ENCODE data around the gene COL23A1. TPM values are rescaled to one million over a fixed set of nuclear protein-coding genes. Genes with fewer than 3 reads are reported as not detected.

The COL23A1 gene
- total and polyA plus RNA-seq, 2 of the 13 experiments (the other 11 are each of a cell fraction or from before 2014, with no cell fraction given), result not detected

GRCh38 chr5:178252258-178252657 lies 337.9 kb downstream of the COL23A1 start:
- H3K4me2 ChIP-seq (ENCODE audit: low read depth, low read length), result no peak overlapping the region
- ChIA-PET CTCF (ENCODE audit: low intra/inter-chr PET ratio, low total read pairs) (no interaction called here), POLR2A (no interaction called here)
- no peak overlapping the region for H3K9ac ChIP-seq (ENCODE audit: insufficient read depth, low read depth, low read length)
- H3K9me3 ChIP-seq (ENCODE audit: low read length), result no peaks in the 10 kb centered on the region
- no peaks in the 10 kb centered on the region for H4K20me1 ChIP-seq (ENCODE audit: insufficient read depth, low read length)
- no TSS peak for BruUV-seq (replicated peaks)
- 40% methylated on average over 8 of the region's 8 CpGs for WGBS (ENCODE audit: low lambda C conversion rate)
- H3K27ac ChIP-seq (ENCODE audit: extremely low read length, insufficient read depth, low read length), result no peak overlapping the region
- in situ Hi-C loops (cut with HindIII; ENCODE audit: extremely low pct_ligation_motif_present, low pct_unique_long_range_greater_than_20kb) (no loop called here), intact Hi-C loops (cut with micrococcal nuclease; ENCODE audit: unreplicated experiment) (no loop called here)
- no peak for DNase-seq (ENCODE audit: low spot score)
- no peak overlapping the region for H3K4me3 ChIP-seq (replicated peaks in 1 of 3; ENCODE audit: insufficient read depth in 1 of 3, low read depth in 2 of 3, low read length in 3 of 3)
- H3K36me3 ChIP-seq (replicated peaks in 1 of 2; ENCODE audit: control insufficient read depth in 1 of 2, insufficient read depth in 2 of 2, low read length in 2 of 2), result no peaks in the 10 kb centered on the region
- TF ChIP-seq ZNF263 (CRISPR knock-in tag; IDR thresholded peaks at IDR 0.05) (no peak), SCMH1 (CRISPR knock-in tag; IDR thresholded peaks at IDR 0.05; ENCODE audit: borderline replicate concordance) (no peak), ZNF326 (CRISPR knock-in tag; IDR thresholded peaks at IDR 0.05; ENCODE audit: borderline replicate concordance) (no peak), BRD4 (CRISPR knock-in tag; IDR thresholded peaks at IDR 0.05) (no peak), ELF1 (CRISPR knock-in tag; IDR thresholded peaks at IDR 0.05) (no peak), RARA (CRISPR knock-in tag; IDR thresholded peaks at IDR 0.05) (no peak), NBN (conservative IDR thresholded peaks at IDR 0.05) (no peak), RXRB (CRISPR knock-in tag; IDR thresholded peaks at IDR 0.05; ENCODE audit: borderline replicate concordance) (no peak), ZNF781 (CRISPR knock-in tag; IDR thresholded peaks at IDR 0.05; ENCODE audit: borderline replicate concordance, not compliant biosample characterization) (no peak), TEAD2 (CRISPR knock-in tag; IDR thresholded peaks at IDR 0.05) (no peak), FOSL2 (CRISPR knock-in tag; IDR thresholded peaks at IDR 0.05) (no peak), PCBP2 (optimal IDR thresholded peaks at IDR 0.05; ENCODE audit: low read depth, low read length, poor library complexity, severe bottlenecking) (no peak)
- TF ChIP-seq, protein P1, sequence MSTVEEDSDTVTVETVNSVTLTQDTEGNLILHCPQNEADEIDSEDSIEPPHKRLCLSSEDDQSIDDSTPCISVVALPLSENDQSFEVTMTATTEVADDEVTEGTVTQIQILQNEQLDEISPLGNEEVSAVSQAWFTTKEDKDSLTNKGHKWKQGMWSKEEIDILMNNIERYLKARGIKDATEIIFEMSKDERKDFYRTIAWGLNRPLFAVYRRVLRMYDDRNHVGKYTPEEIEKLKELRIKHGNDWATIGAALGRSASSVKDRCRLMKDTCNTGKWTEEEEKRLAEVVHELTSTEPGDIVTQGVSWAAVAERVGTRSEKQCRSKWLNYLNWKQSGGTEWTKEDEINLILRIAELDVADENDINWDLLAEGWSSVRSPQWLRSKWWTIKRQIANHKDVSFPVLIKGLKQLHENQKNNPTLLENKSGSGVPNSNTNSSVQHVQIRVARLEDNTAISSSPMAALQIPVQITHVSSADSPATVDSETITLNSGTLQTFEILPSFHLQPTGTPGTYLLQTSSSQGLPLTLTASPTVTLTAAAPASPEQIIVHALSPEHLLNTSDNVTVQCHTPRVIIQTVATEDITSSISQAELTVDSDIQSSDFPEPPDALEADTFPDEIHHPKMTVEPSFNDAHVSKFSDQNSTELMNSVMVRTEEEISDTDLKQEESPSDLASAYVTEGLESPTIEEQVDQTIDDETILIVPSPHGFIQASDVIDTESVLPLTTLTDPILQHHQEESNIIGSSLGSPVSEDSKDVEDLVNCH (CRISPR knock-in tag; IDR thresholded peaks at IDR 0.05), result no peak
- TF ChIP-seq, protein P2, sequence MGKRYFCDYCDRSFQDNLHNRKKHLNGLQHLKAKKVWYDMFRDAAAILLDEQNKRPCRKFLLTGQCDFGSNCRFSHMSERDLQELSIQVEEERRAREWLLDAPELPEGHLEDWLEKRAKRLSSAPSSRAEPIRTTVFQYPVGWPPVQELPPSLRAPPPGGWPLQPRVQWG (CRISPR knock-in tag; IDR thresholded peaks at IDR 0.05; ENCODE audit: borderline replicate concordance, low read depth), result no peak
- TF ChIP-seq, protein P3, sequence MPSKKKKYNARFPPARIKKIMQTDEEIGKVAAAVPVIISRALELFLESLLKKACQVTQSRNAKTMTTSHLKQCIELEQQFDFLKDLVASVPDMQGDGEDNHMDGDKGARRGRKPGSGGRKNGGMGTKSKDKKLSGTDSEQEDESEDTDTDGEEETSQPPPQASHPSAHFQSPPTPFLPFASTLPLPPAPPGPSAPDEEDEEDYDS (CRISPR knock-in tag; IDR thresholded peaks at IDR 0.05), result no peak
- ATAC-seq, result no peak
- no peak overlapping the region for H2AFZ ChIP-seq (ENCODE audit: low read length)
- no peak for FAIRE-seq
- no peaks in the 10 kb centered on the region for H3K79me2 ChIP-seq (ENCODE audit: insufficient read depth, low read length)
- H3K27me3 ChIP-seq (ENCODE audit: control insufficient read depth in 1 of 2, insufficient read depth in 2 of 2, low read length in 2 of 2), result peaks cover 2 to 29% of the 10 kb centered on the region in 2 experiments; a peak in 3 of 5 replicates
- no peaks in the 10 kb centered on the region for H3K4me1 ChIP-seq (ENCODE audit: insufficient read depth, low read length)
